B cell (primary cell): Measurements from ENCODE around the gene PSKH1. TPM values are rescaled to one million over a fixed set of nuclear protein-coding genes. Genes with fewer than 3 reads are reported as not detected.

ENCODE experiments used
- ATAC-seq: fragments of 200-7000 bp; cut with Tn5 transposase; one replicate; pipeline ENCODE4 v1.10.0; 2021; ENCODE audit warnings: low read depth, mild to moderate bottlenecking, moderate number of reproducible peaks, moderate library complexity
- CTCF ChIA-PET: fragments of 350-600 bp; sonication (Branson Sonifier 250); formaldehyde crosslinking; loops from one replicate; lab custom pipeline; 2021; ENCODE audit warnings: antibody characterized with exemption, inconsistent platforms; lab: Charles Lee
- POLR2A ChIA-PET: fragments of 350-600 bp; sonication (Branson Sonifier 250); formaldehyde crosslinking; loops from one replicate; lab custom pipeline; 2021; ENCODE audit warnings: antibody characterized with exemption; lab: Charles Lee
- DNase-seq: peaks from one replicate; pipeline ENCODE4 v3.0.0; 2013
- H2AFZ ChIP-seq: 2 replicates; pipeline ENCODE4 v1.6.1; 2012; ENCODE audit warnings: mild to moderate bottlenecking, low read depth, low read length; ENCODE audit not compliant: insufficient read depth, poor library complexity, severe bottlenecking
- H3K27ac ChIP-seq, 2 donors: 1 replicate in 1 of 2; 2 replicates in 1 of 2; pipeline ENCODE4 v1.5.1; 2012 to 2013; ENCODE audit warnings: low read length in 2 of 2, mild to moderate bottlenecking in 2 of 2, moderate library complexity in 1 of 2
- H3K27me3 ChIP-seq, 4 experiments: fragments of 200-600 bp in 1 of 4; sonication (generic) in 1 of 4; replicated peaks in 1 of 4; 1 replicate in 2 of 4; 2 replicates in 2 of 4; pipeline versions ENCODE4 v1.6.1 to v1.7.0; 2013 to 2016; ENCODE audit warnings: low read length in 3 of 4, mild to moderate bottlenecking in 2 of 4, mixed read lengths in 1 of 4, moderate library complexity in 1 of 4; ENCODE audit not compliant: insufficient read depth in 4 of 4, control insufficient read depth in 3 of 4; ENCODE audit errors: control extremely low read depth in 1 of 4
- H3K36me3 ChIP-seq, 2 experiments: replicated peaks in 1 of 2; 1 replicate in 1 of 2; 2 replicates in 1 of 2; pipeline versions ENCODE4 v1.6.1 to v1.7.1; 2013; ENCODE audit warnings: low read length in 1 of 2; ENCODE audit not compliant: insufficient read depth in 2 of 2, control insufficient read depth in 1 of 2; ENCODE audit errors: control extremely low read depth in 1 of 2, extremely low read depth in 1 of 2
- H3K4me1 ChIP-seq, 2 donors: fragments of 200-600 bp in 1 of 2; sonication (generic) in 1 of 2; 1 replicate in 1 of 2; 2 replicates in 1 of 2; pipeline versions ENCODE4 v1.5.1 to v1.6.1; 2013 to 2017; ENCODE audit warnings: low read length in 2 of 2; ENCODE audit not compliant: control insufficient read depth in 2 of 2, insufficient read depth in 2 of 2
- H3K4me2 ChIP-seq: replicated peaks from 2 replicates; pipeline ENCODE3; 2012; ENCODE audit warnings: mild to moderate bottlenecking, low read depth, low read length; ENCODE audit not compliant: poor library complexity, severe bottlenecking
- H3K4me3 ChIP-seq, 5 experiments: fragments of 200-600 bp in 1 of 5; sonication (generic) in 1 of 5; 1 replicate in 3 of 5; 2 replicates in 2 of 5; pipeline versions ENCODE4 v1.5.1 to v1.7.0; 2011 to 2016; ENCODE audit warnings: low read length in 4 of 5, mild to moderate bottlenecking in 4 of 5, low read depth in 2 of 5, control low read depth in 1 of 5, moderate library complexity in 1 of 5; ENCODE audit not compliant: insufficient read depth in 1 of 5; ENCODE audit errors: control extremely low read depth in 1 of 5, extremely low read depth in 1 of 5
- H3K79me2 ChIP-seq: fragments of 200-600 bp; sonication (generic); one replicate; pipeline ENCODE4 v1.6.0; 2016; ENCODE audit warnings: low read length; ENCODE audit not compliant: control insufficient read depth, insufficient read depth
- H3K9ac ChIP-seq: fragments of 200-600 bp; sonication (generic); 2 replicates; pipeline ENCODE4 v1.6.1; 2017; ENCODE audit warnings: mild to moderate bottlenecking, low read length, moderate library complexity
- H3K9me3 ChIP-seq, 3 donors: one replicate each; pipeline versions ENCODE4 v1.6.1 to v1.7.1; 2013; ENCODE audit warnings: low read length in 2 of 3; ENCODE audit not compliant: control insufficient read depth in 2 of 3, insufficient read depth in 1 of 3; ENCODE audit errors: control extremely low read depth in 1 of 3
- H4K20me1 ChIP-seq: 2 replicates; pipeline ENCODE4 v1.6.0; 2012; ENCODE audit warnings: mild to moderate bottlenecking, low read length; ENCODE audit not compliant: insufficient read depth, control insufficient read depth, poor library complexity, severe bottlenecking
- H3K27ac Mint-ChIP-seq: one replicate; pipeline ENCODE4 v1.8.0; 2021; ENCODE audit warnings: mixed read lengths
- H3K27me3 Mint-ChIP-seq: one replicate; pipeline ENCODE4 v1.8.0; 2021; ENCODE audit warnings: mixed read lengths
- H3K4me1 Mint-ChIP-seq: one replicate; pipeline ENCODE4 v1.8.0; 2021; ENCODE audit warnings: mixed read lengths
- H3K4me3 Mint-ChIP-seq: one replicate; pipeline ENCODE4 v1.8.0; 2021; ENCODE audit warnings: mixed read lengths
- H3K9me3 Mint-ChIP-seq: one replicate; pipeline ENCODE4 v1.8.0; 2022; ENCODE audit warnings: mixed read lengths; ENCODE audit not compliant: insufficient read depth
- CTCF ChIP-seq: fragments of 200-600 bp; IDR thresholded peaks from one replicate; pipeline ENCODE4 v1.8.0; 2022; ENCODE audit warnings: antibody characterized with exemption, mild to moderate bottlenecking
- EZH2 ChIP-seq: IDR thresholded peaks from 2 replicates; pipeline ENCODE4 v1.6.1; 2012; ENCODE audit warnings: borderline replicate concordance, low read depth, mild to moderate bottlenecking, moderate library complexity, low read length; ENCODE audit not compliant: insufficient read depth, poor library complexity, severe bottlenecking
- WGBS: methylation state at CpG from one replicate; pipeline ENCODE4 v1.1.5; 2013; ENCODE audit warnings: missing lambda C conversion rate; ENCODE audit not compliant: insufficient coverage; 5-methylcytosine and 5-hydroxymethylcytosine counted together
- intact Hi-C: fragments of 100-400 bp; cut with micrococcal nuclease; formaldehyde crosslinking; loops from one replicate; pipeline ENCODE4 v1.10.0; 2022
- polyA plus RNA-seq: library from polyadenylated mRNA; depleted of rRNA; stranded (reverse); fragments of >200 nt; gene quantifications from 2 replicates; pipeline ENCODE4 v1.2.3, GENCODE V29; 2012
- total RNA-seq, 2 donors: library from RNA; stranded (reverse); fragments of 120-200 nt in 1 of 2; gene quantifications; 1 replicate in 1 of 2; 2 replicates in 1 of 2; pipeline versions ENCODE4 v1.2.3 to v1.2.4, GENCODE V29; 2013 to 2022

The PSKH1 gene
- total and polyA plus RNA-seq, 2 donors (not counting 1 experiment from before 2014, with no cell fraction given) = 20.1 to 29.1 TPM

- intact Hi-C loops = no loop called here
- H3K4me2 ChIP-seq = no peak overlapping the region
- H2AFZ ChIP-seq = no peak overlapping the region
- Mint-ChIP-seq H3K4me1 (peaks cover 5% of the 10 kb centered on the region), H3K4me3 (no peak overlapping the region), H3K27me3 (no peaks in the 10 kb centered on the region), H3K9me3 (no peaks in the 10 kb centered on the region), H3K27ac (no peak overlapping the region)
- H4K20me1 ChIP-seq = peaks cover 11% of the 10 kb centered on the region
- CTCF ChIA-PET = interaction anchor here (1.4 kb wide), 1 partner anchor 62 kb away, joined by 5 read pairs; no protein-coding TSS in a partner anchor
- no peak for TF ChIP-seq CTCF
- TF ChIP-seq EZH2 = no peak
- peaks cover under 1 to 12% of the 10 kb centered on the region in 2 donors for H3K4me1 ChIP-seq
- H3K4me3 ChIP-seq = no peak overlapping the region
- peaks cover 0 to 11% of the 10 kb centered on the region in 2 experiments for H3K36me3 ChIP-seq
- H3K9ac ChIP-seq = no peak overlapping the region
- ATAC-seq (no peak), DNase-seq (no peak)
- H3K9me3 ChIP-seq = no peaks in the 10 kb centered on the region
- no peak overlapping the region for H3K27ac ChIP-seq
- POLR2A ChIA-PET = no interaction called here
- 90% methylated on average over 22 of the region's 24 CpGs for WGBS
- no peaks in the 10 kb centered on the region for H3K27me3 ChIP-seq
- H3K79me2 ChIP-seq = peaks cover 39% of the 10 kb centered on the region
Measured at GRCh38 chr16:67945392-67945933, 52.4 kb downstream of the PSKH1 start.

GRCh38 chr16:67946128-67946569 is 53.1 kb downstream of the PSKH1 start:
- H3K9ac ChIP-seq = no peak overlapping the region
- TF ChIP-seq EZH2 (no peak), CTCF (no peak)
- no peak overlapping the region for H3K4me3 ChIP-seq
- peaks cover 0 to 10% of the 10 kb centered on the region in 2 donors for H3K4me1 ChIP-seq
- DNase-seq (no peak), ATAC-seq (no peak)
- intact Hi-C loops = no loop called here
- H3K27me3 ChIP-seq = no peaks in the 10 kb centered on the region
- H3K4me1 Mint-ChIP-seq = peaks cover 4% of the 10 kb centered on the region
- no peaks in the 10 kb centered on the region for H3K27me3 Mint-ChIP-seq
- no peak overlapping the region for H3K27ac Mint-ChIP-seq
- H3K36me3 ChIP-seq = peaks cover 0 to 11% of the 10 kb centered on the region in 2 experiments
- no peaks in the 10 kb centered on the region for H3K9me3 Mint-ChIP-seq
- H3K4me2 ChIP-seq = no peak overlapping the region
- no peaks in the 10 kb centered on the region for H3K9me3 ChIP-seq
- H3K27ac ChIP-seq = no peak overlapping the region
- H4K20me1 ChIP-seq = peaks cover 11% of the 10 kb centered on the region
- WGBS = 96% methylated on average over 19 of the region's 20 CpGs
- H2AFZ ChIP-seq = no peak overlapping the region
- CTCF ChIA-PET = interaction anchor here (0.7 to 1.4 kb wide), 4 partner anchors 9 to 62 kb away, joined by 3 to 5 read pairs (median 4); partner anchors contain the start of gene PSMB10
- H3K79me2 ChIP-seq = peaks cover 36% of the 10 kb centered on the region
- POLR2A ChIA-PET = no interaction called here
- H3K4me3 Mint-ChIP-seq = no peak overlapping the region
